Osteocyte (in vitro differentiated cells): ENCODE data around the gene MYO1B. TPM values are rescaled to one million over a fixed set of nuclear protein-coding genes. Genes with fewer than 3 reads are reported as not detected.

Experiments used
- DNase-seq: peaks from one replicate; pipeline ENCODE4 v3.0.0; 2021; ENCODE audit warnings: mixed read lengths; ENCODE audit not compliant: unreplicated experiment; ENCODE audit errors: extremely low spot score
- H3K27ac Mint-ChIP-seq: one replicate; pipeline ENCODE4 v1.8.0; 2021; ENCODE audit warnings: mild to moderate bottlenecking, mixed read lengths; ENCODE audit not compliant: unreplicated experiment
- H3K27me3 Mint-ChIP-seq: one replicate; pipeline ENCODE4 v1.8.0; 2021; ENCODE audit warnings: mixed read lengths; ENCODE audit not compliant: unreplicated experiment
- H3K36me3 Mint-ChIP-seq: one replicate; pipeline ENCODE4 v1.8.0; 2021; ENCODE audit warnings: mixed read lengths; ENCODE audit not compliant: unreplicated experiment
- H3K4me1 Mint-ChIP-seq: one replicate; pipeline ENCODE4 v1.8.0; 2021; ENCODE audit warnings: mixed read lengths; ENCODE audit not compliant: unreplicated experiment
- H3K4me3 Mint-ChIP-seq: one replicate; pipeline ENCODE4 v1.8.0; 2021; ENCODE audit warnings: mild to moderate bottlenecking, moderate library complexity, mixed read lengths; ENCODE audit not compliant: unreplicated experiment
- H3K9me3 Mint-ChIP-seq: one replicate; pipeline ENCODE4 v1.8.0; 2021; ENCODE audit warnings: mixed read lengths; ENCODE audit not compliant: unreplicated experiment
- total RNA-seq: library from RNA; stranded (reverse); gene quantifications from 2 replicates; pipeline ENCODE4 v1.2.1, GENCODE V29; 2021
- TF ChIP-seq, protein P1 (sequence below): fragments of 200-600 bp; sonication (generic); IDR thresholded peaks from 2 replicates; pipeline ENCODE4 v1.5.0; 2021; ENCODE audit warnings: antibody characterized with exemption, mild to moderate bottlenecking, moderate library complexity

Gene MYO1B
- total RNA-seq, 1 donor from 2014 or later = 91.1 TPM

DNA sequence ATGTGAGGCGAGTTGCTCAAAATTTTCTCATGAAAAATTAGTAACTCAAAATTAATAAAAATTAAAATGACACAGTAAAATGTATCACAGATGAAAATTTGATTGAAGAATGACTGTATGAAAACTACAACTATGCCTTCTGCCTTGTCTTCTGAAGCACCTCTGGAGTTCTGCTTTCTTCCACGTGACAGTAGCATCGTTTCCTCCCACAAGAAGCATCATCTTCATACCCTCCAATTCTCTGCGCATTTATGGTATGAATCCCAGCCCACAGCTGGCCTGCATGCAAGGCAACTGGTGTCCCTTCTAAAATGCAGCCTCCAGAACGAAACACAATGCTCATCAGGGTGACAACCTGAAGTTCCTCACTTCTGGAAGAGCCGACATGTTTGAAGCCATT, 189.9 kb downstream of the MYO1B start:
- DNase-seq = no peak
- H3K9me3 Mint-ChIP-seq = peaks cover 5% of the 10 kb centered on the region
- no peaks in the 10 kb centered on the region for H3K36me3 Mint-ChIP-seq
- no peaks in the 10 kb centered on the region for H3K27me3 Mint-ChIP-seq
- no peak overlapping the region for H3K4me3 Mint-ChIP-seq
- H3K4me1 Mint-ChIP-seq = peaks cover 6% of the 10 kb centered on the region
- no peak overlapping the region for H3K27ac Mint-ChIP-seq
- TF ChIP-seq, protein P1, sequence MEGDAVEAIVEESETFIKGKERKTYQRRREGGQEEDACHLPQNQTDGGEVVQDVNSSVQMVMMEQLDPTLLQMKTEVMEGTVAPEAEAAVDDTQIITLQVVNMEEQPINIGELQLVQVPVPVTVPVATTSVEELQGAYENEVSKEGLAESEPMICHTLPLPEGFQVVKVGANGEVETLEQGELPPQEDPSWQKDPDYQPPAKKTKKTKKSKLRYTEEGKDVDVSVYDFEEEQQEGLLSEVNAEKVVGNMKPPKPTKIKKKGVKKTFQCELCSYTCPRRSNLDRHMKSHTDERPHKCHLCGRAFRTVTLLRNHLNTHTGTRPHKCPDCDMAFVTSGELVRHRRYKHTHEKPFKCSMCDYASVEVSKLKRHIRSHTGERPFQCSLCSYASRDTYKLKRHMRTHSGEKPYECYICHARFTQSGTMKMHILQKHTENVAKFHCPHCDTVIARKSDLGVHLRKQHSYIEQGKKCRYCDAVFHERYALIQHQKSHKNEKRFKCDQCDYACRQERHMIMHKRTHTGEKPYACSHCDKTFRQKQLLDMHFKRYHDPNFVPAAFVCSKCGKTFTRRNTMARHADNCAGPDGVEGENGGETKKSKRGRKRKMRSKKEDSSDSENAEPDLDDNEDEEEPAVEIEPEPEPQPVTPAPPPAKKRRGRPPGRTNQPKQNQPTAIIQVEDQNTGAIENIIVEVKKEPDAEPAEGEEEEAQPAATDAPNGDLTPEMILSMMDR = no peak

- Mint-ChIP-seq H3K9me3 (peaks cover 5% of the 10 kb centered on the region), H3K4me1 (peaks cover 6% of the 10 kb centered on the region), H3K27ac (no peak overlapping the region), H3K36me3 (no peaks in the 10 kb centered on the region), H3K4me3 (no peak overlapping the region), H3K27me3 (no peaks in the 10 kb centered on the region)
- TF ChIP-seq, protein P1 = no peak
- DNase-seq = no peak
These were observed 191.3 kb downstream of the MYO1B start for GRCh38 chr2:191436368-191437055.

GRCh38 chr2:191439481-191439880, 194.3 kb downstream of the MYO1B start:
- Mint-ChIP-seq H3K27ac (no peak overlapping the region), H3K4me1 (peaks cover 21% of the 10 kb centered on the region), H3K9me3 (no peaks in the 10 kb centered on the region), H3K27me3 (no peaks in the 10 kb centered on the region), H3K36me3 (no peaks in the 10 kb centered on the region), H3K4me3 (no peak overlapping the region)
- no peak for DNase-seq
- TF ChIP-seq, protein P1 = no peak

DNA sequence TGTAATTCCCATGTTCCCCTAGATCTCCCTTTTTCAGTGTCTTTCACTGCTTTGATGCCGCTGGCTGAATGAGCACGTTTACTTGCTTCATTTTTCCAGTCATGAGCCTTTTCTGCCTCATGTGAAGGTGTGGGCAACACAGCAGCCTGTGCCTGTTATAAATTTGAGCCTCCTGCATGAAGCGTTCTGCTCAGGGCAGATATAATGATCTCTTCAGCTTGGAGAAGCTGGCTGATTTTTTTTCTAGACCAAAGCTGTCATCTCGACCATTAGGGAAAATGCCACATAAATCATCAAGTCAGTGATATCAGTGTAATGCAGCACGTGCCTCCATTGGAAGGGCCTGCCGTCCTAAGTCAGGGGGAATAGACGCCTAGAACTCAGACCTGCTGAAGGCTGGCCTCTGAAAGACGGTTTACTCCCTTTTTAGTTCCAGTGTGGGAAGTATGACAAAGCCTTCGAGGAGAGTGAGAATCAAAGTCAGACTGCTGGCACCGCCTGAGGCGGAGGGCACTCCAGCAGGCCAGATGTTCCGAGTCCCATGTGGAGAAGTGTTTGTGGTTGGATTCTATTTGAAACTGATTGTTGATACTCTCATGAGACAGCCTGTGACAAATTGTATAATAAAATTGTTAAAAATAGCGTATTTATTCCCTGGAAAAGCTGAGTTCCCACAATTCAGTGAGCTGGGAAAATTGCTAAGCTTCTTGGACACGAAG, 196.5 kb downstream of the MYO1B start:
- Mint-ChIP-seq H3K4me3 (no peak overlapping the region), H3K36me3 (no peaks in the 10 kb centered on the region), H3K4me1 (peaks cover 16% of the 10 kb centered on the region), H3K9me3 (no peaks in the 10 kb centered on the region), H3K27ac (peak overlapping the region; percentile 54), H3K27me3 (no peaks in the 10 kb centered on the region)
- TF ChIP-seq, protein P1 = no peak
- no peak for DNase-seq

DNA sequence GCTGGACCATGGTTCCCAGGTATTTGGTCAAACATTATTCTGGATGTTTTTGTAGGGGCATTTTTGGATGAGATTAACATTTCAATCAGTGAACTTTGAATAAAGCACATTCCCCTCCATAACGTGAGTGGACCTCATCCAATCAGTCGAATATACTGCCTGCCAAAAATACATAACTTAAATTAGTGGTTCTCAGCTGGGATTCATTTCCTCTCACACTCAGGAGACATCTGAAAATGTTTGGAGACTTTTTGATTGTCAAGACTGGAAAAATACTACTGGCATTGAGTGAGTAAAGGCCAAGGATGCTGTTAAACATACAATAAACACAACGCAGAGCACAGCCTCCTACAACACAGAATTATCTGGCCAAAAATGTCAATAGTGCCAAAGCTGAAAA, 198.2 kb downstream of the MYO1B start:
- Mint-ChIP-seq H3K4me1 (peaks cover 15% of the 10 kb centered on the region), H3K4me3 (no peak overlapping the region), H3K27ac (no peak overlapping the region), H3K27me3 (no peaks in the 10 kb centered on the region), H3K9me3 (no peaks in the 10 kb centered on the region), H3K36me3 (no peaks in the 10 kb centered on the region)
- TF ChIP-seq, protein P1 = no peak
- DNase-seq = no peak
